Measurements from ENCODE around the gene PNMT. TPM values are rescaled to one million over a fixed set of nuclear protein-coding genes. Genes with fewer than 3 reads are reported as not detected.

The PNMT gene
- total and polyA plus RNA-seq, 5 donors from 2014 or later = 1.2 TPM; not detected in 4

GRCh38 chr17:39701784-39702422, 33.6 kb downstream of the PNMT start:
- Mint-ChIP-seq H3K4me3 (no peak overlapping the region), H3K27ac (no peak overlapping the region), H3K36me3 (no peaks in the 10 kb centered on the region), H3K4me1 (peaks cover 1 to 40% (median 12%) of the 10 kb centered on the region in 4 donors), H3K27me3 (peaks cover 55% of the 10 kb centered on the region), H3K9me3 (peaks cover 0 to 3% (median 0%) of the 10 kb centered on the region in 7 donors)
- ATAC-seq (ENCODE audit: low read depth in 2 of 2) (no peak), DNase-seq (no peak)
- Histone ChIP-seq H3K4me1 (ENCODE audit: control insufficient read depth, insufficient read depth, low read length, poor library complexity, severe bottlenecking) (peaks cover 17% of the 10 kb centered on the region), H3K9me3 (ENCODE audit: control insufficient read depth in 2 of 2, low read length in 2 of 2) (no peaks in the 10 kb centered on the region), H3K4me3 (ENCODE audit: low read depth, low read length) (no peak overlapping the region), H3K27ac (ENCODE audit: insufficient read depth, low read length, poor library complexity, severe bottlenecking) (no peak overlapping the region), H3K27me3 (ENCODE audit: control insufficient read depth, insufficient read depth, low read length) (peaks cover 10% of the 10 kb centered on the region), H3K36me3 (ENCODE audit: control insufficient read depth, insufficient read depth, low read length) (no peaks in the 10 kb centered on the region)

- H3K9me3 Mint-ChIP-seq = peaks cover 0 to 3% (median 0%) of the 10 kb centered on the region in 7 donors
- Histone ChIP-seq H3K36me3 (ENCODE audit: control insufficient read depth, insufficient read depth, low read length) (no peaks in the 10 kb centered on the region), H3K9me3 (ENCODE audit: control insufficient read depth in 2 of 2, low read length in 2 of 2) (no peaks in the 10 kb centered on the region), H3K4me3 (ENCODE audit: low read depth, low read length) (no peak overlapping the region), H3K27ac (ENCODE audit: insufficient read depth, low read length, poor library complexity, severe bottlenecking) (no peak overlapping the region), H3K4me1 (ENCODE audit: control insufficient read depth, insufficient read depth, low read length, poor library complexity, severe bottlenecking) (peaks cover 25% of the 10 kb centered on the region), H3K27me3 (ENCODE audit: control insufficient read depth, insufficient read depth, low read length) (peaks cover 10% of the 10 kb centered on the region)
- H3K27ac Mint-ChIP-seq = no peak overlapping the region
- H3K4me1 Mint-ChIP-seq = peaks cover 6 to 53% (median 17%) of the 10 kb centered on the region in 4 donors
- no peaks in the 10 kb centered on the region for H3K36me3 Mint-ChIP-seq
- DNase-seq (no peak), ATAC-seq (ENCODE audit: low read depth in 2 of 2) (no peak)
- no peak overlapping the region for H3K4me3 Mint-ChIP-seq
- peaks cover 46% of the 10 kb centered on the region for H3K27me3 Mint-ChIP-seq
These were observed 34.9 kb downstream of the PNMT start for GRCh38 chr17:39702901-39703893.

- H3K27me3 Mint-ChIP-seq = peaks cover 40% of the 10 kb centered on the region
- no peaks in the 10 kb centered on the region for H3K36me3 Mint-ChIP-seq
- H3K27me3 ChIP-seq (ENCODE audit: control insufficient read depth, insufficient read depth, low read length) = peaks cover 8% of the 10 kb centered on the region
- H3K9me3 ChIP-seq (ENCODE audit: control insufficient read depth in 2 of 2, low read length in 2 of 2) = no peaks in the 10 kb centered on the region
- DNase-seq (no peak), ATAC-seq (ENCODE audit: low read depth in 2 of 2) (no peak)
- H3K9me3 Mint-ChIP-seq = peaks cover 0 to 3% (median 0%) of the 10 kb centered on the region in 7 donors
- peaks cover 25% of the 10 kb centered on the region for H3K4me1 ChIP-seq (ENCODE audit: control insufficient read depth, insufficient read depth, low read length, poor library complexity, severe bottlenecking)
- no peak overlapping the region for H3K27ac Mint-ChIP-seq
- no peaks in the 10 kb centered on the region for H3K36me3 ChIP-seq (ENCODE audit: control insufficient read depth, insufficient read depth, low read length)
- no peak overlapping the region for H3K4me3 Mint-ChIP-seq
- H3K4me3 ChIP-seq (ENCODE audit: low read depth, low read length) = no peak overlapping the region
- peaks cover 6 to 57% (median 16%) of the 10 kb centered on the region in 4 donors for H3K4me1 Mint-ChIP-seq
- H3K27ac ChIP-seq (ENCODE audit: insufficient read depth, low read length, poor library complexity, severe bottlenecking) = no peak overlapping the region
These were observed 35.7 kb downstream of the PNMT start for GRCh38 chr17:39703913-39704312.

GRCh38 chr17:39704821-39705551, 36.7 kb downstream of the PNMT start:
- peaks cover 23% of the 10 kb centered on the region for H3K4me1 ChIP-seq (ENCODE audit: control insufficient read depth, insufficient read depth, low read length, poor library complexity, severe bottlenecking)
- no peaks in the 10 kb centered on the region for H3K9me3 ChIP-seq (ENCODE audit: control insufficient read depth in 2 of 2, low read length in 2 of 2)
- no peak for DNase-seq
- no peak overlapping the region for H3K4me3 ChIP-seq (ENCODE audit: low read depth, low read length)
- ATAC-seq (ENCODE audit: low read depth in 2 of 2) = no peak
- H3K27ac Mint-ChIP-seq = peak overlapping the region in 2 of 3 donors; percentile 11 to 59
- peaks cover 29% of the 10 kb centered on the region for H3K27me3 Mint-ChIP-seq
- H3K9me3 Mint-ChIP-seq = peaks cover 0 to 3% (median 0%) of the 10 kb centered on the region in 7 donors
- no peak overlapping the region for H3K27ac ChIP-seq (ENCODE audit: insufficient read depth, low read length, poor library complexity, severe bottlenecking)
- peaks cover 6 to 55% (median 12%) of the 10 kb centered on the region in 4 donors for H3K4me1 Mint-ChIP-seq
- H3K36me3 ChIP-seq (ENCODE audit: control insufficient read depth, insufficient read depth, low read length) = no peaks in the 10 kb centered on the region
- H3K36me3 Mint-ChIP-seq = no peaks in the 10 kb centered on the region
- no peak overlapping the region for H3K4me3 Mint-ChIP-seq
- peaks cover 8% of the 10 kb centered on the region for H3K27me3 ChIP-seq (ENCODE audit: control insufficient read depth, insufficient read depth, low read length)

GRCh38 chr17:39705786-39706348, 37.6 kb downstream of the PNMT start:
- Mint-ChIP-seq H3K27ac (peak overlapping the region in 1 of 3 donors; percentile 84), H3K4me1 (peaks cover 6 to 52% (median 12%) of the 10 kb centered on the region in 4 donors), H3K36me3 (no peaks in the 10 kb centered on the region), H3K27me3 (peaks cover 24% of the 10 kb centered on the region), H3K4me3 (no peak overlapping the region), H3K9me3 (peaks cover 0 to 3% (median 0%) of the 10 kb centered on the region in 7 donors)
- Histone ChIP-seq H3K27me3 (ENCODE audit: control insufficient read depth, insufficient read depth, low read length) (peaks cover 8% of the 10 kb centered on the region), H3K27ac (ENCODE audit: insufficient read depth, low read length, poor library complexity, severe bottlenecking) (no peak overlapping the region), H3K4me3 (ENCODE audit: low read depth, low read length) (no peak overlapping the region), H3K36me3 (ENCODE audit: control insufficient read depth, insufficient read depth, low read length) (no peaks in the 10 kb centered on the region), H3K4me1 (ENCODE audit: control insufficient read depth, insufficient read depth, low read length, poor library complexity, severe bottlenecking) (peaks cover 15% of the 10 kb centered on the region), H3K9me3 (ENCODE audit: control insufficient read depth in 2 of 2, low read length in 2 of 2) (no peaks in the 10 kb centered on the region)
- ATAC-seq (ENCODE audit: low read depth in 2 of 2) (no peak), DNase-seq (no peak)

- no peaks in the 10 kb centered on the region for H3K36me3 Mint-ChIP-seq
These were observed 38.1 kb downstream of the PNMT start for GRCh38 chr17:39706383-39706782.

GRCh38 chr17:39706921-39707337, 38.7 kb downstream of the PNMT start:
- H3K4me3 Mint-ChIP-seq = peak overlapping the region; percentile 25 to 79 (median 64)
- H3K4me3 ChIP-seq (ENCODE audit: low read depth, low read length) = peak overlapping the region; percentile 30
- H3K27ac Mint-ChIP-seq = peak overlapping the region; percentile 84 to 95 (median 93)

More at GRCh38 chr17:39706383-39706782, 38.1 kb downstream of the PNMT start:
- H3K4me1 Mint-ChIP-seq = peaks cover 6 to 47% (median 12%) of the 10 kb centered on the region in 4 donors
- Histone ChIP-seq H3K4me1 (ENCODE audit: control insufficient read depth, insufficient read depth, low read length, poor library complexity, severe bottlenecking) (peaks cover 15% of the 10 kb centered on the region), H3K9me3 (ENCODE audit: control insufficient read depth in 2 of 2, low read length in 2 of 2) (no peaks in the 10 kb centered on the region), H3K27me3 (ENCODE audit: control insufficient read depth, insufficient read depth, low read length) (peaks cover 2% of the 10 kb centered on the region), H3K4me3 (ENCODE audit: low read depth, low read length) (no peak overlapping the region), H3K27ac (ENCODE audit: insufficient read depth, low read length, poor library complexity, severe bottlenecking) (no peak overlapping the region), H3K36me3 (ENCODE audit: control insufficient read depth, insufficient read depth, low read length) (no peaks in the 10 kb centered on the region)
- ATAC-seq (ENCODE audit: low read depth in 2 of 2) (no peak), DNase-seq (no peak)
- H3K27me3 Mint-ChIP-seq = peaks cover 19% of the 10 kb centered on the region
- H3K9me3 Mint-ChIP-seq = peaks cover 0 to 2% (median 0%) of the 10 kb centered on the region in 7 donors
- peak overlapping the region in 1 of 3 donors; percentile 84 for H3K27ac Mint-ChIP-seq
- peak overlapping the region in 2 of 4 donors; percentile 25 to 79 for H3K4me3 Mint-ChIP-seq

More at GRCh38 chr17:39706921-39707337, 38.7 kb downstream of the PNMT start:
- Histone ChIP-seq H3K27ac (ENCODE audit: insufficient read depth, low read length, poor library complexity, severe bottlenecking) (no peak overlapping the region), H3K9me3 (ENCODE audit: control insufficient read depth in 2 of 2, low read length in 2 of 2) (no peaks in the 10 kb centered on the region), H3K36me3 (ENCODE audit: control insufficient read depth, insufficient read depth, low read length) (no peaks in the 10 kb centered on the region), H3K27me3 (ENCODE audit: control insufficient read depth, insufficient read depth, low read length) (no peaks in the 10 kb centered on the region), H3K4me1 (ENCODE audit: control insufficient read depth, insufficient read depth, low read length, poor library complexity, severe bottlenecking) (peaks cover 15% of the 10 kb centered on the region)
- ATAC-seq (ENCODE audit: low read depth in 2 of 2) (peak; percentile 72 to 86), DNase-seq (peak in 2 of 3 donors; percentile 38 to 88)
- no peaks in the 10 kb centered on the region for H3K36me3 Mint-ChIP-seq
- peaks cover 6 to 45% (median 12%) of the 10 kb centered on the region in 4 donors for H3K4me1 Mint-ChIP-seq
- peaks cover 15% of the 10 kb centered on the region for H3K27me3 Mint-ChIP-seq
- no peaks in the 10 kb centered on the region for H3K9me3 Mint-ChIP-seq
